IMR-90 (cell line): Measurements from ENCODE around the gene RPS3A. TPM values are rescaled to one million over a fixed set of nuclear protein-coding genes. Genes with fewer than 3 reads are reported as not detected.

Source experiments
- ATAC-seq: fragments of 200-7000 bp; cut with Tn5 transposase; 2 replicates; pipeline ENCODE4 v1.9.1; 2020; ENCODE audit warnings: low read depth, mild to moderate bottlenecking, moderate library complexity
- BruUV-seq: library from RNA; stranded (reverse); fragments of 400-500 nt; replicated peaks from 2 replicates; lab custom pipeline; 2021; lab: Mats Ljungman, UMichigan
- CTCF ChIA-PET: fragments of 300-600 bp; formaldehyde crosslinking; extraction: SDS; loops from one replicate; lab custom pipeline; 2021; ENCODE audit warnings: antibody characterized with exemption; lab: Yijun Ruan, JAX
- POLR2A ChIA-PET: fragments of 300-600 bp; sonication (Branson Sonifier 250); formaldehyde crosslinking; loops from one replicate; lab custom pipeline; 2022; ENCODE audit warnings: antibody characterized with exemption; ENCODE audit not compliant: unreplicated experiment; lab: Charles Lee
- DNase-seq: peaks from one replicate; pipeline ENCODE4 v3.0.0; 2013
- H2AFZ ChIP-seq: replicated peaks from 2 replicates; pipeline ENCODE3; 2013; ENCODE audit warnings: low read length, mild to moderate bottlenecking; ENCODE audit not compliant: poor library complexity
- H2AK5ac ChIP-seq: 2 replicates; pipeline ENCODE4 v1.6.1; 2013; ENCODE audit warnings: low read depth, low read length, inconsistent platforms
- H2AK9ac ChIP-seq: replicated peaks from 2 replicates; pipeline ENCODE3; 2013; ENCODE audit warnings: mild to moderate bottlenecking, low read depth, low read length, moderate library complexity; ENCODE audit not compliant: poor library complexity
- H2BK120ac ChIP-seq: 2 replicates; pipeline ENCODE4 v1.6.1; 2013; ENCODE audit warnings: low read depth, low read length, inconsistent platforms
- H2BK15ac ChIP-seq: 3 replicates; pipeline ENCODE4 v1.6.1; 2013; ENCODE audit warnings: low read depth, low read length, inconsistent platforms
- H2BK20ac ChIP-seq: 2 replicates; pipeline ENCODE4 v1.6.1; 2013; ENCODE audit warnings: low read depth, mild to moderate bottlenecking, inconsistent platforms, low read length, moderate library complexity
- H2BK5ac ChIP-seq: 2 replicates; pipeline ENCODE4 v1.6.1; 2013; ENCODE audit warnings: mild to moderate bottlenecking, low read depth, low read length, inconsistent platforms; ENCODE audit not compliant: poor library complexity, severe bottlenecking
- H3K14ac ChIP-seq: replicated peaks from 2 replicates; pipeline ENCODE4 v1.6.1; 2013; ENCODE audit warnings: low read depth, low read length, inconsistent platforms
- H3K18ac ChIP-seq: 2 replicates; pipeline ENCODE4 v1.6.1; 2013; ENCODE audit warnings: low read depth, low read length, control low read depth
- H3K23ac ChIP-seq: 2 replicates; pipeline ENCODE4 v1.6.1; 2013; ENCODE audit warnings: low read depth, low read length, inconsistent platforms
- H3K27ac ChIP-seq: 2 replicates; pipeline ENCODE4 v1.5.1; 2013; ENCODE audit warnings: mild to moderate bottlenecking, control low read depth, low read length; ENCODE audit not compliant: insufficient read depth
- H3K27me3 ChIP-seq: 2 replicates; pipeline ENCODE4 v1.6.1; 2013; ENCODE audit warnings: low read length; ENCODE audit not compliant: control insufficient read depth, insufficient read depth
- H3K36me3 ChIP-seq: 2 replicates; pipeline ENCODE4 v1.6.1; 2013; ENCODE audit warnings: low read length, mixed read lengths; ENCODE audit not compliant: control insufficient read depth, insufficient read depth
- H3K4ac ChIP-seq: 2 replicates; pipeline ENCODE4 v1.6.1; 2013; ENCODE audit warnings: low read depth, low read length, inconsistent platforms
- H3K4me1 ChIP-seq: 2 replicates; pipeline ENCODE4 v1.6.1; 2013; ENCODE audit warnings: low read length, mixed read lengths; ENCODE audit not compliant: control insufficient read depth, insufficient read depth
- H3K4me2 ChIP-seq: 2 replicates; pipeline ENCODE4 v1.6.1; 2013; ENCODE audit warnings: low read depth, mild to moderate bottlenecking, control low read depth, low read length, moderate library complexity
- H3K4me3 ChIP-seq: 2 replicates; pipeline ENCODE4 v1.5.1; 2013; ENCODE audit warnings: low read depth, mild to moderate bottlenecking, control low read depth, low read length, moderate library complexity; ENCODE audit not compliant: insufficient read depth
- H3K56ac ChIP-seq: 2 replicates; pipeline ENCODE4 v1.6.1; 2013; ENCODE audit warnings: low read length, inconsistent platforms; ENCODE audit not compliant: insufficient read depth; ENCODE audit errors: extremely low read depth
- H3K79me1 ChIP-seq, 2 experiments: 2 replicates each; pipeline ENCODE4 v1.6.1; 2013; ENCODE audit warnings: low read length in 2 of 2, inconsistent platforms in 1 of 2, low read depth in 1 of 2
- H3K9ac ChIP-seq: 2 replicates; pipeline ENCODE4 v1.6.1; 2013; ENCODE audit warnings: low read depth, low read length, control low read depth
- H3K9me1 ChIP-seq: 2 replicates; pipeline ENCODE4 v1.6.1; 2013; ENCODE audit warnings: low read length, inconsistent platforms; ENCODE audit not compliant: insufficient read depth
- H3K9me3 ChIP-seq: 2 replicates; pipeline ENCODE4 v1.6.1; 2013; ENCODE audit warnings: low read length; ENCODE audit not compliant: control insufficient read depth, insufficient read depth
- H4K20me1 ChIP-seq: 2 replicates; pipeline ENCODE4 v1.6.1; 2013; ENCODE audit warnings: low read length, inconsistent platforms; ENCODE audit not compliant: insufficient read depth
- H4K5ac ChIP-seq: 2 replicates; pipeline ENCODE4 v1.6.1; 2013; ENCODE audit warnings: mild to moderate bottlenecking, low read depth, low read length, control low read depth
- H4K8ac ChIP-seq, 2 experiments: 2 replicates each; pipeline ENCODE4 v1.6.1; 2013; ENCODE audit warnings: low read depth in 2 of 2, low read length in 2 of 2, control low read depth in 1 of 2, inconsistent platforms in 1 of 2
- H4K91ac ChIP-seq: 2 replicates; pipeline ENCODE4 v1.6.1; 2013; ENCODE audit warnings: low read depth, low read length, inconsistent platforms; ENCODE audit not compliant: insufficient read depth
- BHLHE40 ChIP-seq: fragments of 150-350 bp; IDR thresholded peaks from 2 replicates; pipeline ENCODE4 v1.6.1; 2016; ENCODE audit warnings: mild to moderate bottlenecking, low read depth, low read length
- CEBPB ChIP-seq: IDR thresholded peaks from 2 replicates; pipeline ENCODE4 v1.6.1; 2012; ENCODE audit warnings: low read depth, low read length, improper control_type of control experiment
- CHD1 ChIP-seq: IDR thresholded peaks from 2 replicates; pipeline ENCODE4 v1.6.1; 2012; ENCODE audit warnings: low read depth, low read length, improper control_type of control experiment
- CTCF ChIP-seq: conservative IDR thresholded peaks from 2 replicates; pipeline ENCODE4 v1.5.1; 2012; ENCODE audit warnings: mild to moderate bottlenecking, low read depth, low read length, improper control_type of control experiment
- MAFK ChIP-seq: IDR thresholded peaks from 2 replicates; pipeline ENCODE4 v1.6.1; 2012; ENCODE audit warnings: low read depth, low read length, improper control_type of control experiment
- MAZ ChIP-seq: IDR thresholded peaks from 2 replicates; pipeline ENCODE4 v1.6.1; 2012; ENCODE audit warnings: low read depth, mild to moderate bottlenecking, low read length, improper control_type of control experiment, moderate library complexity, borderline replicate concordance
- NFE2L2 ChIP-seq: fragments of 150-350 bp; IDR thresholded peaks from 2 replicates; pipeline ENCODE4 v1.6.1; 2016; ENCODE audit warnings: low read depth, mild to moderate bottlenecking, low read length
- POLR2A ChIP-seq: IDR thresholded peaks from 2 replicates; pipeline ENCODE4 v1.6.1; 2012; ENCODE audit warnings: mild to moderate bottlenecking, low read depth, low read length
- RAD21 ChIP-seq: IDR thresholded peaks from 2 replicates; pipeline ENCODE4 v1.6.1; 2012; ENCODE audit warnings: low read length, improper control_type of control experiment
- RCOR1 ChIP-seq: IDR thresholded peaks from 2 replicates; pipeline ENCODE4 v1.6.1; 2012; ENCODE audit warnings: mild to moderate bottlenecking, low read length, improper control_type of control experiment; ENCODE audit not compliant: insufficient replicate concordance
- RFX5 ChIP-seq: IDR thresholded peaks from 2 replicates; pipeline ENCODE4 v1.8.0; 2012; ENCODE audit warnings: low read depth, mild to moderate bottlenecking, low read length, moderate library complexity
- SMC3 ChIP-seq: fragments of 150-350 bp; IDR thresholded peaks from 2 replicates; pipeline ENCODE4 v1.6.1; 2016; ENCODE audit warnings: low read depth, mild to moderate bottlenecking, antibody characterized with exemption, low read length, moderate library complexity
- USF2 ChIP-seq: fragments of 150-350 bp; IDR thresholded peaks from 2 replicates; pipeline ENCODE4 v1.6.1; 2017; ENCODE audit warnings: mild to moderate bottlenecking, antibody characterized with exemption, low read length, low read depth
- WGBS, 2 experiments: methylation state at CpG; one replicate each; pipeline versions ENCODE4 v1.1.5 to v1.1.7; 2013; ENCODE audit warnings: missing lambda C conversion rate in 2 of 2; ENCODE audit not compliant: insufficient read length in 1 of 2; ENCODE audit errors: extremely low coverage in 2 of 2; 5-methylcytosine and 5-hydroxymethylcytosine counted together
- dilution Hi-C: fragments of 300-500 bp; cut with HindIII; formaldehyde crosslinking; loops from one replicate; pipeline ENCODE4 v1.14.3; 2018; ENCODE audit warnings: low sequenced_read_pairs; ENCODE audit not compliant: unreplicated experiment
- in situ Hi-C: fragments of 300-500 bp; cut with MboI; formaldehyde crosslinking; loops from 3 replicates; pipeline ENCODE4 v1.14.3; 2019; ENCODE audit warnings: low sequenced_read_pairs, inconsistent platforms, mixed read lengths
- intact Hi-C: fragments of 100-400 bp; cut with micrococcal nuclease; formaldehyde crosslinking; loops from 2 replicates; pipeline ENCODE4 v1.10.0; 2022
- polyA plus RNA-seq, 3 experiments: library from polyadenylated mRNA; depleted of rRNA; stranded (reverse); fragments of >200 nt; gene quantifications; 2 replicates each; pipeline ENCODE4 v1.2.3, GENCODE V29; 2012; ENCODE audit warnings: low replicate concordance in 1 of 3
- total RNA-seq: library from RNA; depleted of rRNA; stranded (reverse); fragments of >200 nt; gene quantifications from 2 replicates; pipeline ENCODE4 v1.2.3, GENCODE V29; 2012

The RPS3A gene
- total and polyA plus RNA-seq, 2 of the 4 experiments (the other 2 are of a cell fraction): 1,618 to 1,729 TPM

GRCh38 chr4:151099229-151099975 is at the start of gene RPS3A (continued):
- peak; percentile 98 for TF ChIP-seq CEBPB
- TF ChIP-seq BHLHE40: peak; percentile 47; the same call in 1 of the 2 replicates
- TF ChIP-seq RAD21: no peak
- TF ChIP-seq SMC3: 0 out of 2 replicates have a peak, but pooled peaks have one; percentile 14
- TF ChIP-seq MAFK: 0 out of 2 replicates have a peak, but pooled peaks have one; percentile 6
- no peak; the same call in 1 of the 2 replicates for TF ChIP-seq CHD1

GRCh38 chr4:151052785-151053184 is 46.6 kb upstream of the RPS3A start:
- Histone ChIP-seq H3K27ac (no peak overlapping the region), H4K8ac (no peak overlapping the region), H4K91ac (no peak overlapping the region), H2BK120ac (no peak overlapping the region), H3K4me2 (no peak overlapping the region), H2AK9ac (no peak overlapping the region), H3K18ac (no peak overlapping the region), H3K27me3 (no peaks in the 10 kb centered on the region), H3K9me1 (no peaks in the 10 kb centered on the region), H3K4me1 (0 out of 2 replicates have a peak, but pooled peaks cover 2% of the 10 kb centered on the region), H3K79me1 (no peaks in the 10 kb centered on the region), H3K9me3 (no peaks in the 10 kb centered on the region), H4K5ac (no peak overlapping the region), H2AFZ (no peak overlapping the region), H2AK5ac (no peak overlapping the region), H3K14ac (no peak overlapping the region), H2BK15ac (no peak overlapping the region), H2BK5ac (no peak overlapping the region), H3K9ac (no peak overlapping the region), H3K36me3 (no peaks in the 10 kb centered on the region), H3K4ac (no peak overlapping the region), H4K20me1 (no peaks in the 10 kb centered on the region), H3K4me3 (no peak overlapping the region), H2BK20ac (no peak overlapping the region), H3K23ac (no peak overlapping the region), H3K56ac (no peak overlapping the region)
- DNase-seq (no peak), ATAC-seq (no peak)
- in situ Hi-C loops (no loop called here), dilution Hi-C loops (no loop called here), intact Hi-C loops (no loop called here)
- BruUV-seq: no TSS peak
- POLR2A ChIA-PET: no interaction called here
- CTCF ChIA-PET: no interaction called here
- no CpG with 5 or more reads among the region's 3 CpGs for WGBS, 2 experiments
- TF ChIP-seq CHD1 (no peak), MAZ (no peak), CEBPB (no peak), RFX5 (no peak), BHLHE40 (no peak), MAFK (no peak), RCOR1 (no peak), RAD21 (no peak), NFE2L2 (no peak), POLR2A (no peak), USF2 (no peak), CTCF (no peak), SMC3 (no peak)
